Esophagus squamous epithelium (tissue), 4 donors: ENCODE results near the gene IL11RA.

Experiments used
- POLR2A ChIP-seq, 4 donors: fragments of 450-650 bp; IDR thresholded peaks; one replicate each; pipeline ENCODE4 v1.6.1; 2017; ENCODE audit warnings: antibody characterized with exemption in 4 of 4, mild to moderate bottlenecking in 4 of 4, moderate library complexity in 3 of 4
- TF ChIP-seq, protein P1 (sequence below), 6 experiments: fragments of 450-650 bp in 4 of 6; fragments of 200-600 bp in 2 of 6; sonication (generic) in 2 of 6; IDR thresholded peaks; one replicate each; pipeline ENCODE4 v1.5.1; 2016 to 2019; ENCODE audit warnings: antibody characterized with exemption in 6 of 6, mild to moderate bottlenecking in 4 of 6, moderate library complexity in 4 of 6

DNA sequence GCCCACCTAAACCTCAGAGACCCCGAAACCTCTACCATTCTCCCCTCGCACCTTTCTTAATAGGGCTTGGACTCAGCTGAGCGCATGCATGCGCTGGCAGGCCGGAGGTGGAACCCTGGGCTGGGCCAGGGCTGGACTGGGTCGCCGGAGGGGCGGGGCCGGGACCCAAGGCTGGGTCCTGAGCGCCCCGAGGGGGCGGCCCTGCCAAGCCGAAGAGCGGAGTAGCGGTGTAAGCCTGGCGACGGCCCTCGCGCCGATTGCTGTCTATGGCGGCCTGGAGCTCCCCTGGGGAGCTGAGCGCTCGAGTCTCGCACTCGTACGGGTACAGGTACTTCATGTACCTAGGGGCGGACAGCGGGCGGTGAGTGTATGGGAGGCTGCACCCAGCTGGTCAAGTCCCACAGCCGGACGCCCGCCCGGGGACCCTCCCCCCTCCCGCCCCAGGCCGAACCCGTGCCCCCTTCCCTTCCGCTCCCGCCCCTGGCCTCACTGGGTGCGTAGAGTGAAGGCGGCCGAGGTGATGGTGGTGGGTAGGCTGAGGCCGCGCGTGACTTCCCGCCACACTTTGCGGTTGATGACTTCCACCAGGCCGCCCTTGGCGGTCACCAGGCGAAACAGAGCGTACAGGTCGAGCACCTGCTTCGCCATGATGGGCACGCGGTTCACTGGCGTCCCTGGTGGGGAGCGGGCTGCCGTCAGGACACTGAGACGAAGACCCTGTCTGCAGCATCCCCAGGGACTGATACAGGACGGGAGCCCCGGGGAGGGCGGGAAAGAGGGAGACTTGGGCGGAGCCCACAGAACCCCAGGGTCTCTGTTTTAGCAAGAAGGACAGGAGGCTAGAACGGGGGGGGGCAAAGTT lies 28.4 kb upstream of the IL11RA start:
- no peak for TF ChIP-seq POLR2A (IDR thresholded peaks at IDR 0.05)
- TF ChIP-seq, protein P1, sequence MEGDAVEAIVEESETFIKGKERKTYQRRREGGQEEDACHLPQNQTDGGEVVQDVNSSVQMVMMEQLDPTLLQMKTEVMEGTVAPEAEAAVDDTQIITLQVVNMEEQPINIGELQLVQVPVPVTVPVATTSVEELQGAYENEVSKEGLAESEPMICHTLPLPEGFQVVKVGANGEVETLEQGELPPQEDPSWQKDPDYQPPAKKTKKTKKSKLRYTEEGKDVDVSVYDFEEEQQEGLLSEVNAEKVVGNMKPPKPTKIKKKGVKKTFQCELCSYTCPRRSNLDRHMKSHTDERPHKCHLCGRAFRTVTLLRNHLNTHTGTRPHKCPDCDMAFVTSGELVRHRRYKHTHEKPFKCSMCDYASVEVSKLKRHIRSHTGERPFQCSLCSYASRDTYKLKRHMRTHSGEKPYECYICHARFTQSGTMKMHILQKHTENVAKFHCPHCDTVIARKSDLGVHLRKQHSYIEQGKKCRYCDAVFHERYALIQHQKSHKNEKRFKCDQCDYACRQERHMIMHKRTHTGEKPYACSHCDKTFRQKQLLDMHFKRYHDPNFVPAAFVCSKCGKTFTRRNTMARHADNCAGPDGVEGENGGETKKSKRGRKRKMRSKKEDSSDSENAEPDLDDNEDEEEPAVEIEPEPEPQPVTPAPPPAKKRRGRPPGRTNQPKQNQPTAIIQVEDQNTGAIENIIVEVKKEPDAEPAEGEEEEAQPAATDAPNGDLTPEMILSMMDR (IDR thresholded peaks at IDR 0.05): no peak
